HEK293 (cell line): ENCODE data around the gene AK5.
A peak's percentile ranks its signal among the peaks of the same experiment; 100 is the strongest.

Experiments used
- CTCF ChIA-PET: fragments of 350-600 bp; formaldehyde crosslinking; extraction: SDS; loops from one replicate; lab custom pipeline; 2021; ENCODE audit warnings: antibody characterized with exemption; lab: Yijun Ruan, JAX
- POLR2A ChIA-PET: fragments of 300-600 bp; formaldehyde crosslinking; extraction: SDS; loops from one replicate; lab custom pipeline; 2020; ENCODE audit warnings: antibody characterized with exemption, inconsistent platforms; lab: Yijun Ruan, JAX
- H3K27ac ChIP-seq: fragments of 200-500 bp; sonication (Bioruptor generic); 2 replicates; pipeline ENCODE4 v1.5.1; 2014; ENCODE audit warnings: low read depth, low read length, control low read depth, inconsistent platforms; ENCODE audit errors: extremely low read depth
- H3K36me3 ChIP-seq, 2 experiments: fragments of 200-500 bp in 1 of 2; sonication (Bioruptor generic) in 1 of 2; 1 replicate in 1 of 2; 2 replicates in 1 of 2; pipeline ENCODE4 v1.5.1; 2014 to 2017; ENCODE audit warnings: inconsistent platforms in 2 of 2, low read length in 2 of 2; ENCODE audit not compliant: control insufficient read depth in 2 of 2, insufficient read depth in 1 of 2
- H3K4me1 ChIP-seq: fragments of 200-500 bp; sonication (Bioruptor generic); 2 replicates; pipeline ENCODE4 v1.5.1; 2014; ENCODE audit warnings: mild to moderate bottlenecking, low read length, inconsistent platforms; ENCODE audit not compliant: control insufficient read depth, insufficient read depth
- H3K4me3 ChIP-seq: 2 replicates; pipeline ENCODE4 v1.5.1; 2011; ENCODE audit warnings: low read depth, mild to moderate bottlenecking, control low read depth, low read length, moderate library complexity
- H3K9me3 ChIP-seq: fragments of 200-500 bp; sonication (Bioruptor generic); 2 replicates; pipeline ENCODE4 v1.5.1; 2014; ENCODE audit warnings: low read depth, low read length, inconsistent platforms; ENCODE audit not compliant: control insufficient read depth, insufficient read depth
- CTCF ChIP-seq: fragments of 450-650 bp; formaldehyde crosslinking; IDR thresholded peaks from 2 replicates; pipeline ENCODE4 v1.5.1; 2016; ENCODE audit warnings: missing biosample characterization, missing genetic modification characterization
- IKZF3 ChIP-seq: fragments of 450-650 bp; IDR thresholded peaks from 2 replicates; pipeline ENCODE4 v1.5.0; 2018; ENCODE audit warnings: missing biosample characterization, mild to moderate bottlenecking, missing genetic modification characterization, moderate library complexity
- KLF1 ChIP-seq: fragments of 450-650 bp; formaldehyde crosslinking; IDR thresholded peaks from 2 replicates; pipeline ENCODE4 v1.5.1; 2016; ENCODE audit warnings: missing biosample characterization, missing genetic modification characterization
- MEIS1 ChIP-seq: sonication (generic); formaldehyde crosslinking; IDR thresholded peaks from 2 replicates; pipeline ENCODE4 v1.8.1; 2022; ENCODE audit warnings: missing genetic modification reagents, mild to moderate bottlenecking, borderline replicate concordance
- PRDM4 ChIP-seq: fragments of 450-650 bp; formaldehyde crosslinking; IDR thresholded peaks from 2 replicates; pipeline ENCODE4 v1.5.1; 2017; ENCODE audit warnings: missing biosample characterization, missing genetic modification characterization
- SP3 ChIP-seq: fragments of 450-650 bp; formaldehyde crosslinking; IDR thresholded peaks from 2 replicates; pipeline ENCODE4 v1.5.1; 2016; ENCODE audit warnings: missing biosample characterization, missing genetic modification characterization
- ZBTB26 ChIP-seq: fragments of 450-650 bp; formaldehyde crosslinking; optimal IDR thresholded peaks from 2 replicates; pipeline ENCODE3; 2016; ENCODE audit warnings: missing biosample characterization, mild to moderate bottlenecking, missing genetic modification characterization
- ZIC2 ChIP-seq: fragments of 450-650 bp; formaldehyde crosslinking; IDR thresholded peaks from 2 replicates; pipeline ENCODE4 v1.5.1; 2016; ENCODE audit warnings: missing biosample characterization, missing genetic modification characterization
- ZNF138 ChIP-seq: fragments of 450-650 bp; formaldehyde crosslinking; IDR thresholded peaks from 2 replicates; pipeline ENCODE4 v1.5.1; 2016; ENCODE audit warnings: missing biosample characterization, missing genetic modification characterization, borderline replicate concordance
- ZNF362 ChIP-seq: fragments of 450-650 bp; formaldehyde crosslinking; IDR thresholded peaks from 2 replicates; pipeline ENCODE4 v1.5.1; 2016; ENCODE audit warnings: missing biosample characterization, missing genetic modification characterization
- ZNF404 ChIP-seq: fragments of 450-650 bp; formaldehyde crosslinking; IDR thresholded peaks from 2 replicates; pipeline ENCODE4 v1.5.1; 2017; ENCODE audit warnings: missing biosample characterization, missing genetic modification characterization
- ZNF473 ChIP-seq: fragments of 450-650 bp; formaldehyde crosslinking; IDR thresholded peaks from 2 replicates; pipeline ENCODE4 v1.5.1; 2017; ENCODE audit warnings: missing biosample characterization, missing genetic modification characterization
- ZNF513 ChIP-seq: fragments of 450-650 bp; IDR thresholded peaks from 2 replicates; pipeline ENCODE4 v1.5.1; 2018; ENCODE audit warnings: missing biosample characterization, missing genetic modification characterization
- ZNF558 ChIP-seq: fragments of 450-650 bp; formaldehyde crosslinking; IDR thresholded peaks from 2 replicates; pipeline ENCODE4 v1.5.1; 2016; ENCODE audit warnings: missing biosample characterization, missing genetic modification characterization
- ZNF610 ChIP-seq: fragments of 450-650 bp; formaldehyde crosslinking; IDR thresholded peaks from 2 replicates; pipeline ENCODE4 v1.5.1; 2016; ENCODE audit warnings: missing biosample characterization, missing genetic modification characterization, borderline replicate concordance
- ZNF654 ChIP-seq: fragments of 450-650 bp; formaldehyde crosslinking; IDR thresholded peaks from 2 replicates; pipeline ENCODE4 v1.5.1; 2016; ENCODE audit warnings: low read depth, missing biosample characterization, missing genetic modification characterization
- ZNF660 ChIP-seq: fragments of 450-650 bp; IDR thresholded peaks from 2 replicates; pipeline ENCODE4 v1.5.1; 2018; ENCODE audit warnings: missing biosample characterization, mild to moderate bottlenecking, missing genetic modification characterization
- ZNF76 ChIP-seq: fragments of 450-650 bp; formaldehyde crosslinking; IDR thresholded peaks from 2 replicates; pipeline ENCODE4; 2016; ENCODE audit warnings: low read depth, missing biosample characterization, missing genetic modification characterization, borderline replicate concordance

AK5 gene

GRCh38 chr1:77533660-77534305, 252.0 kb downstream of the AK5 start:
- ChIA-PET POLR2A (interaction anchor here (0.7 to 1.4 kb wide), 2 partner anchors 79 to 471 kb away, joined by 3 read pairs; partner anchors contain the start of gene DNAJB4), CTCF (interaction anchor here (0.6 to 2.9 kb wide), 29 partner anchors 8 to 1934 kb away, joined by 3 to 17 read pairs (median 4); no protein-coding TSS in a partner anchor)
- TF ChIP-seq ZNF654 (tag by site-specific recombination): peak; percentile 38
- no peak for TF ChIP-seq ZBTB26 (tag by site-specific recombination)
- peak; percentile 58 for TF ChIP-seq PRDM4 (tag by site-specific recombination)
- 0 out of 2 replicates have a peak, but pooled peaks have one; percentile 44 for TF ChIP-seq ZNF362 (tag by site-specific recombination)
- TF ChIP-seq KLF1 (tag by site-specific recombination): no peak
- no peak for TF ChIP-seq ZNF404 (tag by site-specific recombination)
- TF ChIP-seq MEIS1: no peak
- no peak for TF ChIP-seq ZNF558 (tag by site-specific recombination)
- no peak for TF ChIP-seq ZNF473 (tag by site-specific recombination)
- no peak for TF ChIP-seq ZNF513 (tag by site-specific recombination)
- TF ChIP-seq ZNF610 (tag by site-specific recombination): no peak
- no peak for TF ChIP-seq SP3 (tag by site-specific recombination)
- no peak for TF ChIP-seq IKZF3 (tag by site-specific recombination)
- TF ChIP-seq ZIC2: no peak
- peak; percentile 23; the same call in 1 of the 2 replicates for TF ChIP-seq CTCF (tag by site-specific recombination)
- TF ChIP-seq ZNF76: no peak
- peak; percentile 67; the same call in 1 of the 2 replicates for TF ChIP-seq ZNF660 (tag by site-specific recombination)
- TF ChIP-seq ZNF138 (tag by site-specific recombination): no peak
- no peaks in the 10 kb centered on the region for H3K9me3 ChIP-seq
- no peak overlapping the region for H3K27ac ChIP-seq
- no peak overlapping the region for H3K4me3 ChIP-seq
- H3K36me3 ChIP-seq: no peaks in the 10 kb centered on the region
- no peaks in the 10 kb centered on the region for H3K4me1 ChIP-seq
